Prostate gland (tissue), 2 donors: Measurements from ENCODE around the gene BCCIP. TPM values are rescaled to one million over a fixed set of nuclear protein-coding genes. Genes with fewer than 3 reads are reported as not detected.

ENCODE experiments used
- DNase-seq: peaks from one replicate; pipeline ENCODE4 v3.0.0-alpha.2; 2019; ENCODE audit warnings: low spot score
- H3K27ac ChIP-seq, 2 donors: fragments of 200-600 bp; sonication (generic); 2 replicates each; pipeline ENCODE4 v1.5.1; 2017 to 2019
- H3K27me3 ChIP-seq: fragments of 200-600 bp; sonication (generic); replicated peaks from 2 replicates; pipeline ENCODE4 v1.5.1; 2019; ENCODE audit not compliant: insufficient read depth
- H3K36me3 ChIP-seq, 2 donors: fragments of 200-600 bp; sonication (generic); 1 replicate in 1 of 2; 2 replicates in 1 of 2; pipeline versions ENCODE4 v1.5.1 to v1.8.1; 2017 to 2019
- H3K4me1 ChIP-seq: fragments of 200-600 bp; sonication (generic); replicated peaks from 2 replicates; pipeline ENCODE4 v1.5.1; 2019
- H3K4me3 ChIP-seq, 2 donors: fragments of 200-600 bp; sonication (generic); 2 replicates each; pipeline ENCODE4 v1.5.1; 2017 to 2019
- H3K9me3 ChIP-seq: fragments of 200-600 bp; sonication (generic); 2 replicates; pipeline ENCODE4 v1.5.1; 2017
- CTCF ChIP-seq, 4 experiments: fragments of 200-600 bp in 2 of 4; fragments of 450-650 bp in 2 of 4; sonication (generic) in 2 of 4; IDR thresholded peaks; 1 replicate in 3 of 4; 2 replicates in 1 of 4; pipeline ENCODE4 v1.5.1; 2016 to 2019; ENCODE audit warnings: antibody characterized with exemption in 4 of 4, mild to moderate bottlenecking in 2 of 4, moderate library complexity in 2 of 4
- POLR2A ChIP-seq: fragments of 450-650 bp; IDR thresholded peaks from one replicate; pipeline ENCODE4 v1.6.1; 2016; ENCODE audit warnings: antibody characterized with exemption, mild to moderate bottlenecking
- POLR2AphosphoS5 ChIP-seq: sonication (generic); formaldehyde crosslinking; IDR thresholded peaks from one replicate; pipeline ENCODE4 v1.6.1; 2017; ENCODE audit warnings: antibody characterized with exemption
- WGBS: methylation state at CpG from one replicate; pipeline ENCODE4 v1.1.5; 2018; 5-methylcytosine and 5-hydroxymethylcytosine counted together
- intact Hi-C: fragments of 100-400 bp; cut with DNase I; formaldehyde crosslinking; loops from one replicate; pipeline ENCODE4 v1.14.2; 2022
- total RNA-seq, 2 donors: library from RNA; depleted of rRNA; stranded (reverse); fragments of >200 nt; gene quantifications; one replicate each; pipeline ENCODE4 v1.1.0, GENCODE V29; 2016

BCCIP gene
- total RNA-seq, 2 donors from 2014 or later: 38.9 to 43.4 TPM

- Histone ChIP-seq H3K27me3 (no peaks in the 10 kb centered on the region), H3K4me1 (no peaks in the 10 kb centered on the region), H3K9me3 (no peaks in the 10 kb centered on the region), H3K4me3 (no peak overlapping the region), H3K36me3 (no peaks in the 10 kb centered on the region), H3K27ac (no peak overlapping the region)
- no peak for TF ChIP-seq POLR2A
- no peak for TF ChIP-seq CTCF (IDR thresholded peaks at IDR 0.05)
- TF ChIP-seq POLR2AphosphoS5: no peak
- WGBS: 93% methylated on average over 7 of the region's 7 CpGs
- no peak for DNase-seq
- intact Hi-C loops: no loop called here
Observed at GRCh38 chr10:125852487-125852886, 29.1 kb downstream of the BCCIP start.

GRCh38 chr10:125857185-125857760, 33.9 kb downstream of the BCCIP start:
- Histone ChIP-seq H3K36me3 (no peaks in the 10 kb centered on the region), H3K9me3 (no peaks in the 10 kb centered on the region), H3K4me1 (no peaks in the 10 kb centered on the region), H3K27me3 (no peaks in the 10 kb centered on the region), H3K4me3 (no peak overlapping the region), H3K27ac (no peak overlapping the region)
- TF ChIP-seq CTCF (IDR thresholded peaks at IDR 0.05) (no peak), POLR2A (no peak), POLR2AphosphoS5 (no peak)
- WGBS: 80% methylated on average over 2 of the region's 2 CpGs
- DNase-seq: no peak
- intact Hi-C loops: no loop called here

- no peak for DNase-seq
- 78% methylated on average over 4 of the region's 4 CpGs for WGBS
- Histone ChIP-seq H3K36me3 (no peaks in the 10 kb centered on the region), H3K27ac (no peak overlapping the region), H3K4me1 (no peaks in the 10 kb centered on the region), H3K27me3 (no peaks in the 10 kb centered on the region), H3K4me3 (no peak overlapping the region), H3K9me3 (no peaks in the 10 kb centered on the region)
- TF ChIP-seq POLR2AphosphoS5 (no peak), CTCF (IDR thresholded peaks at IDR 0.05) (no peak), POLR2A (no peak)
- intact Hi-C loops: no loop called here
Observed at GRCh38 chr10:125859128-125859817, 35.9 kb downstream of the BCCIP start.

- WGBS: 89% methylated on average over 3 of the region's 3 CpGs
- no peak overlapping the region for H3K4me3 ChIP-seq
- no peaks in the 10 kb centered on the region for H3K27me3 ChIP-seq
- TF ChIP-seq POLR2A (no peak), POLR2AphosphoS5 (no peak), CTCF (IDR thresholded peaks at IDR 0.05) (no peak)
- H3K9me3 ChIP-seq: no peaks in the 10 kb centered on the region
- no peak for DNase-seq
- peaks cover 3 to 6% of the 10 kb centered on the region in 2 donors for H3K36me3 ChIP-seq
- H3K4me1 ChIP-seq: no peaks in the 10 kb centered on the region
- H3K27ac ChIP-seq: no peak overlapping the region
- intact Hi-C loops: no loop called here
Observed at GRCh38 chr10:125865120-125865519, 41.8 kb downstream of the BCCIP start.

GRCh38 chr10:125866421-125867029, 43.2 kb downstream of the BCCIP start:
- 95% methylated on average over 7 of the region's 7 CpGs for WGBS
- H3K27ac ChIP-seq: no peak overlapping the region
- DNase-seq: no peak
- H3K4me3 ChIP-seq: no peak overlapping the region
- intact Hi-C loops: no loop called here
- no peaks in the 10 kb centered on the region for H3K4me1 ChIP-seq
- no peaks in the 10 kb centered on the region for H3K9me3 ChIP-seq
- no peaks in the 10 kb centered on the region for H3K27me3 ChIP-seq
- no peak for TF ChIP-seq CTCF (IDR thresholded peaks at IDR 0.05)
- no peak for TF ChIP-seq POLR2AphosphoS5
- no peak for TF ChIP-seq POLR2A
- H3K36me3 ChIP-seq: peaks cover 3 to 6% of the 10 kb centered on the region in 2 donors
